PC-9 (cell line): ENCODE data around the gene TNFAIP1.

Experiments used
- CTCF ChIP-seq: fragments of 200-600 bp; sonication (generic); conservative IDR thresholded peaks from 2 replicates; pipeline ENCODE4 v1.6.1; 2017; ENCODE audit warnings: mixed run types, antibody characterized with exemption, mild to moderate bottlenecking, moderate library complexity
- EZH2 ChIP-seq: fragments of 200-600 bp; sonication (generic); IDR thresholded peaks from 2 replicates; pipeline ENCODE4 v1.8.0; 2017; ENCODE audit warnings: antibody characterized with exemption, low read depth

- TF ChIP-seq EZH2: no peak
- no peak for TF ChIP-seq CTCF
These were observed 48.9 kb downstream of the TNFAIP1 start for GRCh38 chr17:28384281-28385036.
